NCI-H345 treated with DMSO at 0.1 percent for 48 hours (cell line): Measurements from ENCODE around the gene ATP7B.
A peak's percentile ranks its signal among the peaks of the same experiment; 100 is the strongest.
"Not testable (repeated sequence)": the region's sequence is repeated elsewhere in the genome, so short reads cannot be mapped to it uniquely, and the experiment has no call there.

Source experiments
- DNase-seq: peaks from one replicate; lab custom pipeline; 2025; ENCODE audit not compliant: unreplicated experiment; lab: John Stamatoyannopoulos, UW

Gene ATP7B

GRCh38 chr13:52006523-52007245 lies 4.6 kb downstream of the ATP7B start:
- DNase-seq, result no peak

- no peak for DNase-seq
Observed at GRCh38 chr13:52005841-52006522, 5.3 kb downstream of the ATP7B start.

GRCh38 chr13:52004511-52005170 lies 6.6 kb downstream of the ATP7B start:
- no peak for DNase-seq

- DNase-seq, result no peak
Observed at GRCh38 chr13:52003541-52003940, 7.7 kb downstream of the ATP7B start.

- DNase-seq, result no peak
Observed at GRCh38 chr13:52002361-52002760, 8.9 kb downstream of the ATP7B start.

GRCh38 chr13:52001120-52001731 lies 10.0 kb downstream of the ATP7B start:
- DNase-seq, result peak; percentile 19

GRCh38 chr13:51999921-52000320 lies 11.3 kb downstream of the ATP7B start:
- no peak for DNase-seq

- DNase-seq, result no peak
Observed at GRCh38 chr13:51999510-51999911, 11.7 kb downstream of the ATP7B start.

- DNase-seq, result no peak
Observed at GRCh38 chr13:51998723-51999509, 12.3 kb downstream of the ATP7B start.

- no peak for DNase-seq
Observed at GRCh38 chr13:51997641-51998330, 13.5 kb downstream of the ATP7B start.

GRCh38 chr13:51997186-51997585 lies 14.1 kb downstream of the ATP7B start:
- DNase-seq, result no peak

GRCh38 chr13:51996641-51997040 lies 14.6 kb downstream of the ATP7B start:
- DNase-seq, result no peak

GRCh38 chr13:51995677-51996551 lies 15.3 kb downstream of the ATP7B start:
- no peak for DNase-seq

- no peak for DNase-seq
Observed at GRCh38 chr13:51993713-51994112, 17.5 kb downstream of the ATP7B start.

- no peak for DNase-seq
Observed at GRCh38 chr13:51988988-51989618, 22.1 kb downstream of the ATP7B start.

GRCh38 chr13:51984904-51985303 lies 26.3 kb downstream of the ATP7B start:
- not testable (repeated sequence) for DNase-seq

- not testable (repeated sequence) for DNase-seq
Observed at GRCh38 chr13:51983292-51983691, 28.0 kb downstream of the ATP7B start.

GRCh38 chr13:51981355-51981754 lies 29.9 kb downstream of the ATP7B start:
- DNase-seq, result no peak

GRCh38 chr13:51980908-51981307 lies 30.3 kb downstream of the ATP7B start:
- DNase-seq, result no peak
